Naive thymus-derived CD4-positive, alpha-beta T cell (primary cell): ENCODE results near the gene ZNF341. TPM values are rescaled to one million over a fixed set of nuclear protein-coding genes. Genes with fewer than 3 reads are reported as not detected.

Experiments used
- ATAC-seq: fragments of 150-1000 bp; cut with Tn5 transposase; 2 replicates; pipeline ENCODE4 v1.10.0; 2021; ENCODE audit warnings: mild to moderate bottlenecking, moderate library complexity
- CTCF ChIA-PET: fragments of 350-600 bp; sonication (Branson Sonifier 250); formaldehyde crosslinking; loops from one replicate; lab custom pipeline; 2021; ENCODE audit warnings: antibody characterized with exemption; lab: Charles Lee
- POLR2A ChIA-PET: fragments of 350-600 bp; sonication (Branson Sonifier 250); formaldehyde crosslinking; loops from one replicate; lab custom pipeline; 2021; ENCODE audit warnings: antibody characterized with exemption, inconsistent platforms; lab: Charles Lee
- DNase-seq, 9 donors: peaks; one replicate each; pipeline versions ENCODE4 v3.0.0 to v3.0.0-alpha.2; 2020 to 2022; ENCODE audit warnings: mixed read lengths in 1 of 9
- H3K27ac ChIP-seq: one replicate; pipeline ENCODE4 v1.7.0; 2013; ENCODE audit warnings: mild to moderate bottlenecking, low read depth, low read length, moderate library complexity
- H3K27me3 ChIP-seq, 2 donors: one replicate each; pipeline ENCODE4 v1.7.0; 2013; ENCODE audit warnings: low read length in 2 of 2, mild to moderate bottlenecking in 2 of 2, moderate library complexity in 2 of 2; ENCODE audit not compliant: control insufficient read depth in 2 of 2, insufficient read depth in 2 of 2
- H3K36me3 ChIP-seq, 3 experiments: 1 replicate in 2 of 3; 2 replicates in 1 of 3; pipeline ENCODE4 v1.7.0; 2013; ENCODE audit warnings: low read length in 3 of 3, mild to moderate bottlenecking in 3 of 3, moderate library complexity in 1 of 3; ENCODE audit not compliant: insufficient read depth in 3 of 3, control insufficient read depth in 2 of 3
- H3K4me1 ChIP-seq, 2 donors: one replicate each; pipeline ENCODE4 v1.7.0; 2013; ENCODE audit warnings: low read length in 2 of 2, mild to moderate bottlenecking in 2 of 2, moderate library complexity in 1 of 2; ENCODE audit not compliant: control insufficient read depth in 2 of 2, insufficient read depth in 2 of 2
- H3K4me3 ChIP-seq: 2 replicates; pipeline ENCODE4 v1.7.0; 2013; ENCODE audit warnings: mild to moderate bottlenecking, low read length
- H3K9me3 ChIP-seq, 3 experiments: 1 replicate in 2 of 3; 2 replicates in 1 of 3; pipeline ENCODE4 v1.7.0; 2013; ENCODE audit warnings: low read length in 3 of 3; ENCODE audit not compliant: control insufficient read depth in 2 of 3
- H3K27ac Mint-ChIP-seq, 9 donors: one replicate each; pipeline ENCODE4 v1.8.0; 2020 to 2022; ENCODE audit warnings: mixed read lengths in 9 of 9, mild to moderate bottlenecking in 8 of 9, moderate library complexity in 5 of 9, inconsistent platforms in 2 of 9
- H3K27me3 Mint-ChIP-seq, 5 donors: one replicate each; pipeline ENCODE4 v1.8.0; 2021 to 2022; ENCODE audit warnings: mixed read lengths in 5 of 5, mild to moderate bottlenecking in 1 of 5
- H3K36me3 Mint-ChIP-seq, 5 donors: one replicate each; pipeline ENCODE4 v1.8.0; 2020 to 2022; ENCODE audit warnings: mixed read lengths in 5 of 5, mild to moderate bottlenecking in 3 of 5, inconsistent platforms in 1 of 5
- H3K4me1 Mint-ChIP-seq, 7 donors: one replicate each; pipeline ENCODE4 v1.8.0; 2020 to 2022; ENCODE audit warnings: mixed read lengths in 7 of 7, mild to moderate bottlenecking in 3 of 7, inconsistent platforms in 1 of 7
- H3K4me3 Mint-ChIP-seq, 10 donors: one replicate each; pipeline ENCODE4 v1.8.0; 2020 to 2022; ENCODE audit warnings: mild to moderate bottlenecking in 10 of 10, mixed read lengths in 10 of 10, moderate library complexity in 6 of 10, inconsistent platforms in 2 of 10
- H3K9me3 Mint-ChIP-seq, 11 donors: one replicate each; pipeline ENCODE4 v1.8.0; 2020 to 2022; ENCODE audit warnings: mixed read lengths in 11 of 11, mild to moderate bottlenecking in 4 of 11, inconsistent platforms in 1 of 11, moderate library complexity in 1 of 11
- intact Hi-C, 2 donors: fragments of 100-400 bp; cut with micrococcal nuclease; formaldehyde crosslinking; loops; one replicate each; pipeline ENCODE4 v1.15.1; 2023
- polyA plus RNA-seq, 2 donors: library from polyadenylated mRNA; unstranded; fragments of 300-500 nt; fragmentation: Illumina TruSeq; gene quantifications; one replicate each; pipeline ENCODE4 v1.2.3, GENCODE V29; 2021
- total RNA-seq, 6 experiments: library from RNA in 5 of 6; stranded (reverse) in 5 of 6; gene quantifications; 1 replicate in 5 of 6; 2 replicates in 1 of 6; pipeline ENCODE4 v1.2.3 and lab custom pipeline; 2021 to 2026

The ZNF341 gene
- total and polyA plus RNA-seq, 7 experiments from 2014 or later: 1.5 to 6.1 (median 4.5) TPM

DNA sequence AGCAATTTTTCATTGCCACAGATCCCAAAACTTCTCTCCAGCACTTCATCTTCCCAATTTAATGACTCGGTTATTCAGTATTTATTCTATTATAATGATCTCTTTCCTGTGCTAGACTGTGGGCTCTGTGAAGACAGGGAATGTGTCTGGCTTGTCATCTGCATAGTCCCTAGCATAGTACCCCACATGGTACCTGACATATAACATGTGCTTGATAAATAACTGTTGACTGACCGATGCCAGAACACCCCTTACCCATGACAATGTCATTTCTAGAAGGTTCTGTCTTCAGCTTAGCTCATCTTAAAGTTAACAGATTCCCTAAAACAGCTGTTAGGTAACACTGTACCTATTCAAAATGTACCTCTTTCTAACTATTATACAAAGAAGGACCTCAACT, 15.3 kb upstream of the ZNF341 start:
- Mint-ChIP-seq H3K9me3 (peaks cover 0 to 5% (median 0%) of the 10 kb centered on the region in 11 donors), H3K36me3 (peaks cover 5 to 32% (median 19%) of the 10 kb centered on the region in 5 donors), H3K4me3 (no peak overlapping the region), H3K27ac (peak overlapping the region in 3 of 9 donors; percentile 14 to 73 (median 48)), H3K27me3 (no peaks in the 10 kb centered on the region), H3K4me1 (peaks cover 23 to 36% (median 28%) of the 10 kb centered on the region in 7 donors)
- no peak overlapping the region for H3K27ac ChIP-seq
- CTCF ChIA-PET: no interaction called here
- H3K9me3 ChIP-seq: no peaks in the 10 kb centered on the region
- peaks cover 0 to 36% (median 11%) of the 10 kb centered on the region in 3 experiments for H3K36me3 ChIP-seq
- peaks cover 0 to 22% of the 10 kb centered on the region in 2 donors for H3K4me1 ChIP-seq
- DNase-seq: no peak
- ATAC-seq: no peak
- no peak overlapping the region for H3K4me3 ChIP-seq
- POLR2A ChIA-PET: interaction anchor here (0.9 kb wide), 1 partner anchor 279 kb away, joined by 3 read pairs; no protein-coding TSS in a partner anchor
- no peaks in the 10 kb centered on the region for H3K27me3 ChIP-seq
- intact Hi-C loops: no loop called here

DNA sequence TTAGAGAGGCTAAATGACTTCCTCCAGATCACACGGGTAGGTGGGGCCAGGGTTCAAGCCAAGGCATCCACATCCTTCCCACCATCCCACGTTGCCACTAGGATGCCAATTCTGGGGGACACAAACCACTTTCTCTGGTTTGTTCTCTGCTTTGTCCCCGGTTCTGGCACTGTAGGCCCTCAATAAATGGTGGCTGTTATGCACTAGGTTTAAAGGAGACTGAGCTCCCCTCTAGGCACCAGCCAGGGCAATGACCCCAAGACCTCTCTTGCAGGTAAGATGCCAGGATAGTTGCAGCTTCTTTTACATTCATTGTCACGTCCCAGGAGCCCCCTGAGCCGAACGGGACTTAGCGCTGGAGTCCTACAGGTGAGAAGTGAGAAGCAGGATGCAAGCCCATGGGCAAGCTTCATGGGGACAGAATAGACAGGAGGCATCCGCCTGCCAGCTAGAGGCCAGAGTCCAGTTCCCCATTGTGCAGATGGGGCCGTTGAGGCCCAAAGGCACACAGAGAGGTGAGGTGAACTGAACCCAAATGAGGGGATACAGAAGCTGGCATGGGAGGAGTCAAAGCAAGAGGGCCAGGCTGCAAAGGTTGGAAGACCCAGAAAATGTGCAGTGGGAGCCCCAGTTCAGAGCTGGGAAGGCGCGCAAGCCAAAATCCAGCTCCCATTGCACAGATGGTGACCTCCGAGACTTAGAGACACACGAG, 12.4 kb upstream of the ZNF341 start:
- Mint-ChIP-seq H3K9me3 (peaks cover 0 to 5% (median 0%) of the 10 kb centered on the region in 11 donors), H3K4me3 (peak overlapping the region; percentile 81 to 95 (median 90))

DNA sequence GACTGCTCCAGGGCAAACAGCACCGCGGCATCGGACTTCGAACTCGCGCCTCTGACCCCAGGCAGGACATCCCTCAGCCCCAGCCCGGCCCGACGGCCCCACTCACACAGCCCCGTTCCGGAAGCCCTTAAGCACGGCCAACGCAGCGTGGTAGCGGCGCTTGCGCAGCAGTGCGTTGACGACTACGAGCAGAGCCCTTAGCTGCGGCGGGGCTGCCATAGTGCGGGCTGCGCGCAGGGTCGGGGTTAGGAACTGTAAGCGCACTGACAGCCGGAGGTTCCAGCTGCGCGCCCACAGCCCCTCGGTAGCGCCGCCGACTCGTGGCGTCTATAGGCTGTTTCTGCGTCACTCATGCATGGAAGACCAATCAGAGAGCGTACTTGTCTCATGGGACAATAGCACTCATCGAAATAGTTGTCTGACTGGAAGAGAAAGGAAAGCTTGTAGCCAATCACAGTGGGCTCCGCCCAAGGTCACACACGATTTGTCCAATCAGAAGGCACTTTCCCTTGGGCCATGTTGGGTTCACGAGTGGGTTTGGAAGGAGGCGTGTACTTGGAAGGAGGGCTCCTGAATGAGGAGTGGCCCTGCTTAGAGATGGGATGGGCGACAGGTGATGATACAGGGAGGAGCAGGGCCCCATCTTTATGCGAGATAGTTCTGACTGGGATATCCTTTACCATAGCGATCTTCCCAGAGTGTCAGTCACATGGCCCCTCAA, 11.6 kb upstream of the ZNF341 start, which contains the start of gene PXMP4:
TSS of gene PXMP4 (minus strand) at position 322 of the 721 bp plus-strand sequence. CDS start at position 219, 103 bp downstream.
- CTCF ChIA-PET: interaction anchor here (0.6 to 1.8 kb wide), 5 partner anchors 41 to 207 kb away, joined by 3 to 4 read pairs (median 4); no protein-coding TSS in a partner anchor
- Histone ChIP-seq H3K27me3 (no peaks in the 10 kb centered on the region), H3K9me3 (no peaks in the 10 kb centered on the region), H3K36me3 (peaks cover 0 to 3% (median 0%) of the 10 kb centered on the region in 3 experiments), H3K4me3 (peak within 1 kb of the TSS; percentile 87), H3K4me1 (peaks cover 0 to 22% of the 10 kb centered on the region in 2 donors), H3K27ac (peak within 1 kb of the TSS; percentile 74)
- POLR2A ChIA-PET: interaction anchor here (1.0 to 5.1 kb wide), 20 partner anchors 10 to 392 kb away, joined by 3 to 36 read pairs (median 4); partner anchors contain the start of genes ACTL10, CBFA2T2, CHMP4B and EIF2S2
- ATAC-seq (peak; percentile 98), DNase-seq (peak; percentile 60 to 97 (median 94))
- Mint-ChIP-seq H3K4me1 (peaks cover 22 to 36% (median 27%) of the 10 kb centered on the region in 7 donors), H3K9me3 (peaks cover 0 to 5% (median 0%) of the 10 kb centered on the region in 11 donors), H3K4me3 (peak within 1 kb of the TSS; percentile 81 to 95 (median 90)), H3K27me3 (no peaks in the 10 kb centered on the region), H3K36me3 (peaks cover 0 to 10% (median 7%) of the 10 kb centered on the region in 5 donors), H3K27ac (peak within 1 kb of the TSS; percentile 81 to 97 (median 87))
- intact Hi-C loops: loop anchor here (1.0 kb wide), 9 partner anchors 11 to 392 kb away; partner anchors contain the start of genes CHMP4B (in 2 of the 2), E2F1 (in 2 of the 2), EIF2S2 (in 1 of the 2) and NECAB3 (in 1 of the 2)

More for the DNA sequence above, 12.4 kb upstream of the ZNF341 start:
- ChIA-PET POLR2A (interaction anchor here (0.8 to 5.1 kb wide), 19 partner anchors 9 to 393 kb away, joined by 3 to 36 read pairs (median 4); partner anchors contain the start of genes ACTL10, CBFA2T2, CHMP4B and EIF2S2), CTCF (interaction anchor here (0.8 to 1.8 kb wide), 4 partner anchors 40 to 206 kb away, joined by 3 to 4 read pairs (median 4); no protein-coding TSS in a partner anchor)
- peak in 2 of 9 donors; percentile 2 to 9 for DNase-seq
- Histone ChIP-seq H3K4me3 (peak overlapping the region; percentile 87), H3K9me3 (no peaks in the 10 kb centered on the region), H3K27me3 (no peaks in the 10 kb centered on the region), H3K27ac (peak overlapping the region; percentile 74), H3K36me3 (peaks cover 0 to 8% (median 3%) of the 10 kb centered on the region in 3 experiments), H3K4me1 (peaks cover 0 to 22% of the 10 kb centered on the region in 2 donors)
- ATAC-seq: no peak
- Mint-ChIP-seq H3K27ac (peak overlapping the region; percentile 81 to 97 (median 87)), H3K27me3 (no peaks in the 10 kb centered on the region), H3K36me3 (peaks cover 0 to 10% (median 7%) of the 10 kb centered on the region in 5 donors), H3K4me1 (peaks cover 22 to 36% (median 27%) of the 10 kb centered on the region in 7 donors)
- intact Hi-C loops: no loop called here

DNA sequence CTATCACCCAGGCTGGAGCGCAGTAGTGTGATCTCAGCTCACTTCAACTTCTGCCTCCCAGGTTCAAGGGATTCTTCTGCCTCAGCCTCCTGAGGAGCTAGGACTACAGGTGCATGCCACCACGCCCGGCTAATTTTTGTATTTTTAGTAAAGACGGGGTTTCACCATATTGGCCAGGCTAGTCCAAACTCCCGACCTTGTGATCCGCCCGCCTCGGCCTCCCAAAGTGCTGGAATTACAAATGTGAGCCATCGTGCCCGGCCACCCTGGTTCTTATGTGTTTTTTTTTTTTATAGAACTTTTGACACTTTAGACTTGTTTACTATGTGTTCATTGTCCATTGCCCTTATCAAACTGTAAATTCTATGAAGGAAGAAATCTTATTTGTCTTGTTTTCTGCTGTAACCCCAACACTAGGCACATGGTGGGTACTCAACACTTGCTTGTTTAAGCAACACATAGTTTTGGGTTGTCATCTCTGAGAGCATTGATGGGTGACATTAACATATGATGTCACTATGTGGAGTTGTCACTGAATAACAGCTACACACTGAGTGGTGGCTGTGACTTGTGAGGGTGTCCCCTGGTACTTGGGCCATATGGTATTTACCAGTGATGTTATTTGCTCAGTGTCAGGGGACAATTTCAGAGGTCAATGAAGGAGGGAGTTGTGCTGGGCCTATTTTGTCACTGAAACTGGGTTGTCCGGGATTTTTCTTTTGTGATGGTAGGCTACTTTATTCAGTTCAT, 10.2 kb upstream of the ZNF341 start:
- H3K27ac ChIP-seq: no peak overlapping the region
- POLR2A ChIA-PET: interaction anchor here (0.6 to 5.1 kb wide), 6 partner anchors 11 to 1842 kb away, joined by 4 to 36 read pairs (median 22); partner anchors contain the start of genes ACTL10 and ZNF341
- Mint-ChIP-seq H3K36me3 (peaks cover 0 to 6% (median under 1%) of the 10 kb centered on the region in 5 donors), H3K4me1 (peaks cover 18 to 30% (median 23%) of the 10 kb centered on the region in 7 donors), H3K9me3 (peaks cover 0 to 5% (median 0%) of the 10 kb centered on the region in 11 donors), H3K27ac (peak overlapping the region in 5 of 9 donors; percentile 26 to 92 (median 81)), H3K27me3 (no peaks in the 10 kb centered on the region), H3K4me3 (peak overlapping the region in 8 of 10 donors; percentile 27 to 93 (median 88))
- DNase-seq (no peak), ATAC-seq (no peak)
- peaks cover 0 to 3% (median 0%) of the 10 kb centered on the region in 3 experiments for H3K36me3 ChIP-seq
- H3K4me1 ChIP-seq: peaks cover 0 to 22% of the 10 kb centered on the region in 2 donors
- intact Hi-C loops: no loop called here
- no peak overlapping the region for H3K4me3 ChIP-seq
- CTCF ChIA-PET: interaction anchor here (0.7 kb wide), 1 partner anchor 42 kb away, joined by 4 read pairs; no protein-coding TSS in a partner anchor
- H3K9me3 ChIP-seq: no peaks in the 10 kb centered on the region
- H3K27me3 ChIP-seq: no peaks in the 10 kb centered on the region

DNA sequence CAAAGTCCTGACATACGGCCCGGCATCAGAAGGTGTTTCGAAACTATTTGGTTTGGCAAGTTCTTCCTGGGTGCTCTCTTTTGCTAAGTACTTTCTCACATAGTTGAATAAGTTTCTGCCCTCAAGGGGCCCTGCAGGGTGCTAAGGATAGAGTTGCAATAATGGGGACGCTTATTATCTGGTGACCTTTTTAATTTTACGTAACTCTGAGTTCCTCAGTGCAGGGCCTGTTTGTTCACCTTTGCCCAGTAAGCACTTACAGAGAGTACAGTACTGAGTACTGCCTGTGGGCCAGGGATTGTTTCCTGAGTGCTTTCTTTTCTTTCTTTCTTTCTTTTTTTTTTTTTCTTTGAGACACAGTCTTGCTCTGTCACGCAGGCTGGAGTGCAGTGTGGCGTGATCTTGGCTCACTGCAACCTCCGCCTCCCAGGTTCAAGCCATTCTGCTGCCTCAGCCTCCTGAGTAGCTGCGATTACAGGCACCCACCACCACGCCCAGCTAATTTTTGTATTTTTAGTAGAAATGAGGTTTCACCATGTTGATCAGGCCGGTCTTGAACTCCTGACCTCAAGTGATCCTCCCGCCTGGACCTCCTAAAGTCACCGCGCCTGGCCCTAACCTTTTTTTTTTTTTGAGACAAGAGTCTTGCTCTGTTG, 7.2 kb upstream of the ZNF341 start:
- no peak for DNase-seq
- ATAC-seq: no peak
- Mint-ChIP-seq H3K9me3 (peaks cover 0 to 5% (median 0%) of the 10 kb centered on the region in 11 donors), H3K4me3 (no peak overlapping the region), H3K27me3 (no peaks in the 10 kb centered on the region), H3K4me1 (peaks cover 7 to 13% (median 11%) of the 10 kb centered on the region in 7 donors), H3K36me3 (peaks cover 0 to 5% (median 0%) of the 10 kb centered on the region in 5 donors), H3K27ac (no peak overlapping the region)
- Histone ChIP-seq H3K9me3 (no peaks in the 10 kb centered on the region), H3K36me3 (peaks cover 0 to 3% (median 0%) of the 10 kb centered on the region in 3 experiments), H3K4me3 (no peak overlapping the region), H3K27ac (no peak overlapping the region), H3K4me1 (peaks cover 0 to 11% of the 10 kb centered on the region in 2 donors), H3K27me3 (no peaks in the 10 kb centered on the region)
- CTCF ChIA-PET: no interaction called here
- intact Hi-C loops: no loop called here
- POLR2A ChIA-PET: no interaction called here
